PC-9 (cell line): ENCODE results near the gene NAGA. TPM values are rescaled to one million over a fixed set of nuclear protein-coding genes. Genes with fewer than 3 reads are reported as not detected.
"Not testable (repeated sequence)": the region's sequence is repeated elsewhere in the genome, so short reads cannot be mapped to it uniquely, and the experiment has no call there.

ENCODE experiments used
- BruUV-seq: library from RNA; stranded (reverse); fragments of 400-500 nt; replicated peaks from 2 replicates; lab custom pipeline; 2021; lab: Mats Ljungman, UMichigan
- CTCF ChIA-PET: fragments of 300-600 bp; sonication (Branson Sonifier 250); formaldehyde crosslinking; loops from one replicate; lab custom pipeline; 2022; ENCODE audit warnings: antibody characterized with exemption; lab: Charles Lee
- POLR2A ChIA-PET: fragments of 300-600 bp; sonication (Branson Sonifier 250); formaldehyde crosslinking; loops from one replicate; lab custom pipeline; 2022; ENCODE audit warnings: antibody characterized with exemption; ENCODE audit not compliant: unreplicated experiment; lab: Charles Lee
- DNase-seq, 2 experiments: peaks; one replicate each; pipeline versions ENCODE4 v3.0.0 to v3.0.0-alpha.2; 2015 to 2022; ENCODE audit warnings: mixed read lengths in 1 of 2
- H2AFZ ChIP-seq: fragments of 200-600 bp; sonication (generic); 2 replicates; pipeline ENCODE4 v1.8.1; 2017; ENCODE audit warnings: antibody characterized with exemption
- H3F3A ChIP-seq: fragments of 200-600 bp; sonication (generic); 2 replicates; pipeline ENCODE4 v1.8.1; 2017; ENCODE audit warnings: antibody characterized with exemption, mild to moderate bottlenecking, low read depth; ENCODE audit not compliant: insufficient read depth
- H3K27ac ChIP-seq: fragments of 200-600 bp; sonication (generic); 2 replicates; pipeline ENCODE4 v1.6.1; 2016; ENCODE audit warnings: mixed run types
- H3K27me3 ChIP-seq: fragments of 200-600 bp; sonication (generic); 2 replicates; pipeline ENCODE4 v1.6.1; 2016; ENCODE audit warnings: low read depth, mixed run types; ENCODE audit not compliant: insufficient read depth
- H3K36me3 ChIP-seq: fragments of 200-600 bp; sonication (generic); 2 replicates; pipeline ENCODE4 v1.6.1; 2016; ENCODE audit warnings: low read depth, mixed run types
- H3K4me1 ChIP-seq: fragments of 200-600 bp; sonication (generic); replicated peaks from 2 replicates; pipeline ENCODE4 v1.6.1; 2016; ENCODE audit warnings: mixed run types; ENCODE audit not compliant: insufficient read depth
- H3K4me2 ChIP-seq: fragments of 200-600 bp; sonication (generic); 2 replicates; pipeline ENCODE4 v1.6.1; 2017; ENCODE audit warnings: mixed run types
- H3K4me3 ChIP-seq: fragments of 200-600 bp; sonication (generic); 2 replicates; pipeline ENCODE4 v1.6.1; 2016; ENCODE audit warnings: mixed run types
- H3K79me2 ChIP-seq: fragments of 200-600 bp; sonication (generic); 2 replicates; pipeline ENCODE4 v1.6.1; 2017; ENCODE audit warnings: low read depth, mixed run types
- H3K9me2 ChIP-seq: fragments of 200-600 bp; sonication (generic); 2 replicates; pipeline ENCODE4 v1.8.1; 2017; ENCODE audit warnings: mild to moderate bottlenecking; ENCODE audit not compliant: insufficient read depth
- H3K9me3 ChIP-seq: fragments of 200-600 bp; sonication (generic); 2 replicates; pipeline ENCODE4 v1.8.1; 2016; ENCODE audit warnings: low read depth; ENCODE audit not compliant: insufficient read depth
- H4K20me1 ChIP-seq: fragments of 200-600 bp; sonication (generic); 2 replicates; pipeline ENCODE4 v1.8.1; 2017; ENCODE audit not compliant: insufficient read depth
- EZH2 ChIP-seq: fragments of 200-600 bp; sonication (generic); IDR thresholded peaks from 2 replicates; pipeline ENCODE4 v1.8.0; 2017; ENCODE audit warnings: antibody characterized with exemption, low read depth
- intact Hi-C: fragments of 100-400 bp; cut with micrococcal nuclease; formaldehyde crosslinking; loops from one replicate; pipeline ENCODE4 v1.10.0; 2022; ENCODE audit not compliant: unreplicated experiment
- total RNA-seq: library from RNA; stranded (reverse); gene quantifications from 2 replicates; pipeline ENCODE4 v1.2.3, GENCODE V29; 2021
- TF ChIP-seq, protein P1 (sequence below): fragments of 200-600 bp; sonication (generic); conservative IDR thresholded peaks from 2 replicates; pipeline ENCODE4 v1.6.1; 2017; ENCODE audit warnings: mixed run types, antibody characterized with exemption, mild to moderate bottlenecking, moderate library complexity

The NAGA gene
- total RNA-seq, 1 experiment from 2014 or later: 15.9 TPM

DNA sequence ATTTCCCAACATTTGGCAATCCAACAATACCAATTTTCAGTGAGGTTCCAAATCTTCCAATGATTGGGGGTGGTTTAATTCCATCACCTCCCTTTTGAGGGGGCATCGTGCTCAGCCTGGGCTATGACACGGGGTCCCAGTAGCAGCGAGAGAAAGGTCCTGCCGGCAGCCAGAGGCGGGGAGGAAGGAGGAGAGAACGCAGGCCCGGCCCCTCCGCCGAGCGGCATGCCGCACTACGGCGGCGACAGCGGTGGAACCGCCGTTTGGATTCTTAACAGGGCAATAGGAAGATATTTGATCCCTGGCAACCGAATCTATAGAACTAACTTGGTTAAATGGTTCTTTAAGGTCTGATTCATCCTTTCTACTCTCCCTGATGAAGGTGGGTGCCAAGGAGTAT is 38.2 kb upstream of the NAGA start:
- BruUV-seq: no TSS peak
- intact Hi-C loops: no loop called here

DNA sequence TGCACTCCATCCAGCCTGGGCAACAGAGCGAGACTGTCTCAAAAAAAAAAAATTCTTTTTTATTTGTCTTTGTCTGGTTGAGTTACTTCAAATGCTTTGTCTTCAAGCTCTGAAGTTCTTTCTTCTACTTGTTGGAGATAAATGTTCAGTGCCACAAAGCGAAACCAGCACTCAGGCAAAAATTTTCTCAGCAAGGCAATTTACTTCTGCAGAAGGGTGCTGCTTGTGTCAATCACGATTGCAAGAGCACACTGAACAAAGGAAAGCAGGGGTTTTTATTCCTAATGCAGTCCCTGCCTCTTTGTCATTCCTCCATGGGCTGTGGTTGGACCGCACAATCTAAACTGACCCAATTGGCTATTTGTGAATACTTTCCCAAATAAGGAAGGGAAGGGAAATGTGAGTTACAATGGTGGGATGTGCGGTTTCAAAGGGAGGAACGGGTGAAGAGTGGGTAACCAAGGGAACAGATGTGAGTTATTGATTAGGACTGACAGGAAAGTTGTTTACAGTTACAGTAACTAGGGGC is 33.8 kb upstream of the NAGA start:
- DNase-seq, H3K9me2 ChIP-seq, H3K4me1 ChIP-seq, H3K4me2 ChIP-seq, H3F3A ChIP-seq, CTCF ChIA-PET, H2AFZ ChIP-seq, BruUV-seq, H3K27me3 ChIP-seq, H3K79me2 ChIP-seq, H3K36me3 ChIP-seq, intact Hi-C loops, H4K20me1 ChIP-seq, POLR2A ChIA-PET, H3K4me3 ChIP-seq, H3K27ac ChIP-seq: not testable (repeated sequence)
- H3K9me3 ChIP-seq: peaks cover 25% of the 10 kb centered on the region

More for the DNA sequence above, 38.2 kb upstream of the NAGA start:
- H3K9me2 ChIP-seq: no peaks in the 10 kb centered on the region
- H2AFZ ChIP-seq: no peak overlapping the region
- no peaks in the 10 kb centered on the region for H4K20me1 ChIP-seq
- no peaks in the 10 kb centered on the region for H3K79me2 ChIP-seq
- CTCF ChIA-PET: no interaction called here
- H3K9me3 ChIP-seq: peaks cover 15% of the 10 kb centered on the region
- no peaks in the 10 kb centered on the region for H3K36me3 ChIP-seq
- H3K27me3 ChIP-seq: peaks cover 4% of the 10 kb centered on the region; the same call in 1 of the 2 replicates
- TF ChIP-seq EZH2: no peak
- TF ChIP-seq, protein P1, sequence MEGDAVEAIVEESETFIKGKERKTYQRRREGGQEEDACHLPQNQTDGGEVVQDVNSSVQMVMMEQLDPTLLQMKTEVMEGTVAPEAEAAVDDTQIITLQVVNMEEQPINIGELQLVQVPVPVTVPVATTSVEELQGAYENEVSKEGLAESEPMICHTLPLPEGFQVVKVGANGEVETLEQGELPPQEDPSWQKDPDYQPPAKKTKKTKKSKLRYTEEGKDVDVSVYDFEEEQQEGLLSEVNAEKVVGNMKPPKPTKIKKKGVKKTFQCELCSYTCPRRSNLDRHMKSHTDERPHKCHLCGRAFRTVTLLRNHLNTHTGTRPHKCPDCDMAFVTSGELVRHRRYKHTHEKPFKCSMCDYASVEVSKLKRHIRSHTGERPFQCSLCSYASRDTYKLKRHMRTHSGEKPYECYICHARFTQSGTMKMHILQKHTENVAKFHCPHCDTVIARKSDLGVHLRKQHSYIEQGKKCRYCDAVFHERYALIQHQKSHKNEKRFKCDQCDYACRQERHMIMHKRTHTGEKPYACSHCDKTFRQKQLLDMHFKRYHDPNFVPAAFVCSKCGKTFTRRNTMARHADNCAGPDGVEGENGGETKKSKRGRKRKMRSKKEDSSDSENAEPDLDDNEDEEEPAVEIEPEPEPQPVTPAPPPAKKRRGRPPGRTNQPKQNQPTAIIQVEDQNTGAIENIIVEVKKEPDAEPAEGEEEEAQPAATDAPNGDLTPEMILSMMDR: no peak
- no peak for DNase-seq
- no peak overlapping the region for H3K4me2 ChIP-seq
- H3K27ac ChIP-seq: no peak overlapping the region
- no peaks in the 10 kb centered on the region for H3F3A ChIP-seq
- POLR2A ChIA-PET: no interaction called here
- H3K4me3 ChIP-seq: no peak overlapping the region
- H3K4me1 ChIP-seq: no peaks in the 10 kb centered on the region

DNA sequence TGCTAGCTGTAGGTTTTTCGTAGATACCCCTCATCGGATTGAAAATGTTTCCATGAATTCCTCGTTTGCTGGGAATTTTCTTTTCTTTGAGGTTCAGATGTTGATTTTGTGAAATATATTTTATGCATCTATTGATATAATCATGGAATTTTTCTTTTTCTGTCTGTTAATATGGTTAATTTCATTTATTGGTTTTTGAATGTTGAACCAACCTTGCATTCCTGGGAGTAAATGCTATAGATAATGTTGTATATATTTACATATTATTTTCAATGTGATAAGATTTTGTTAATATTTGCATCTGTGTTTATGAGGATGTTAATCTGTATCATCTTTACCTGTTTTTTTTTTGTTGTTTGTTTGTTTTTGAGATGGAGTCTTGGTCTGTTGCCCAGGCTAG is 30.6 kb upstream of the NAGA start:
- no peaks in the 10 kb centered on the region for H3K79me2 ChIP-seq
- H3K9me2 ChIP-seq: no peaks in the 10 kb centered on the region
- no peak for DNase-seq
- no peak overlapping the region for H3K27ac ChIP-seq
- H4K20me1 ChIP-seq: no peaks in the 10 kb centered on the region
- H3K4me3 ChIP-seq: no peak overlapping the region
- H3K4me2 ChIP-seq: no peak overlapping the region
- no peak for TF ChIP-seq EZH2
- TF ChIP-seq, protein P1: no peak
- intact Hi-C loops: no loop called here
- no peak overlapping the region for H2AFZ ChIP-seq
- no peaks in the 10 kb centered on the region for H3K36me3 ChIP-seq
- BruUV-seq: no TSS peak
- H3K4me1 ChIP-seq: no peaks in the 10 kb centered on the region
- H3K9me3 ChIP-seq: peaks cover 25% of the 10 kb centered on the region
- CTCF ChIA-PET: no interaction called here
- POLR2A ChIA-PET: no interaction called here
- H3K27me3 ChIP-seq: no peaks in the 10 kb centered on the region
- H3F3A ChIP-seq: no peaks in the 10 kb centered on the region
